K562 (cell line): ENCODE results near the gene FJX1.

Source experiments
- MTF1 ChIP-seq: fragments of 250-450 bp; sonication (Bioruptor Pico); IDR thresholded peaks from 2 replicates; pipeline ENCODE4 v1.9.0; 2021; ENCODE audit warnings: moderate library complexity, mild to moderate bottlenecking, inconsistent platforms, borderline replicate concordance
- PRMT5 ChIP-seq: sonication (generic); formaldehyde crosslinking; IDR thresholded peaks from 2 replicates; pipeline ENCODE4 v1.5.0; 2020; ENCODE audit warnings: missing genetic modification reagents
- ZSCAN29 ChIP-seq: fragments of 450-650 bp; IDR thresholded peaks from 2 replicates; pipeline ENCODE4 v1.6.1; 2017

- TF ChIP-seq MTF1 (CRISPR knock-in tag) (no peak), ZSCAN29 (no peak), PRMT5 (CRISPR knock-in tag) (no peak)
Observed at GRCh38 chr11:35600331-35600838, 17.9 kb upstream of the FJX1 start.
